Mesenteric fat pad (tissue), 1 donor: ENCODE results near the gene IRAK1. TPM values are rescaled to one million over a fixed set of nuclear protein-coding genes. Genes with fewer than 3 reads are reported as not detected.

Experiments
- DNase-seq: peaks from one replicate; pipeline ENCODE4 v3.0.0-alpha.2; 2020; ENCODE audit warnings: low spot score
- total RNA-seq: library from RNA; stranded (reverse); fragmentation: NEBNext Ultra II Directional; extraction: Animal tissue kit (Norgen Biotek cat#: 25700); gene quantifications from one replicate; pipeline ENCODE4 v1.2.1, GENCODE V29; 2021
- donor health status: DM: yes; HTN: yes; CAD: no.

Gene IRAK1
- total RNA-seq, 1 donor from 2014 or later: 167 TPM

DNA sequence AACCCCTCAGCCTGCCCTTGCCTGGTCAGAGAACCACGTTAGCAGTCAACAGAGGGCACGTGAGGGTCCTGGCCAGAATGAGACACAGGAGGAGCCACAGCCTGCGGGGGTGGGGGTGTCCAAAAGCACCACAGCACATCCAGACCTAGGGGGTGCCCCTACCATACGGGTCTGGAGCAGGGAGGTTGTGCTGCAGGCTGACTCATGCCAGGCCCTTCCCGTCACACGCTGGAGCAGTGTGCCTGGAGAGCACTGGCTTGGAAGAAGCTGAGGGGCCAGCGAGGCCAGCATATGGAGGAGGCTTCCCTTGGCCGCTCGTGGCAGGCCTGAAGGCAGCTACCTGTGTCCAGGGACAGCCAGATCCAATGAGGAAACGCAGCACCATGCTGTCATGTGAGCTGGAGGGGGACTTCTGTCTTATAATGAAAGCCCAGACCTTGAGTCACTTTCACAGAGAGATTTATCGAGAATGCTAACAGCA is 1.5 kb upstream of the IRAK1 start:
- no peak for DNase-seq

DNA sequence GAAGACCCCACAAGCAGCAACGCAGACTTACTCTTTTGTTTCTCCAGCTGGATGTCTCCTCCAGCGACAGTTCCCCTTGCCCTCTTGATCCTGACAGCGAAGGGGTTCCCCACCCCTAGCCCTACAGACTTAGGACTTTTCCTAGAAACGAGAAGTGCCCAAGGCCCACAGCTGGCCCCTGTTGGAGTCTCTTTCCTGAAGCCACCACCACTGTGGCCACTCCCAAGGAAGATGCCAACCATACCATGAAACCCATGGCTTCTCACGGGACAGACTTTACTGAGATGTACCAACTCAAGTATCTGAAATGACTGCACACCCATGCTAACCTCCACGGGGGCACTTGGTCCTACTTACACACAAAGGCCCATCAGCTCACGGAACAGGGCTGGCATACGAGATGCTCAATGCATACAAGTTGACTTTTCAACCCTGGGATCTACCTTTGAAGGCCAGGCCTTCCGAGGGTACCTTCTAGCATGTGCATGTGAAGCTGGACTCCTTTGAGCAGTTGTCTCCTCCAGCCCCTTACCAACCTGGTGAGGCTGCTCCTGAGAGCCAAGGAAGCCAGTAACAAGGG is 924 bp upstream of the IRAK1 start:
- DNase-seq: no peak

DNA sequence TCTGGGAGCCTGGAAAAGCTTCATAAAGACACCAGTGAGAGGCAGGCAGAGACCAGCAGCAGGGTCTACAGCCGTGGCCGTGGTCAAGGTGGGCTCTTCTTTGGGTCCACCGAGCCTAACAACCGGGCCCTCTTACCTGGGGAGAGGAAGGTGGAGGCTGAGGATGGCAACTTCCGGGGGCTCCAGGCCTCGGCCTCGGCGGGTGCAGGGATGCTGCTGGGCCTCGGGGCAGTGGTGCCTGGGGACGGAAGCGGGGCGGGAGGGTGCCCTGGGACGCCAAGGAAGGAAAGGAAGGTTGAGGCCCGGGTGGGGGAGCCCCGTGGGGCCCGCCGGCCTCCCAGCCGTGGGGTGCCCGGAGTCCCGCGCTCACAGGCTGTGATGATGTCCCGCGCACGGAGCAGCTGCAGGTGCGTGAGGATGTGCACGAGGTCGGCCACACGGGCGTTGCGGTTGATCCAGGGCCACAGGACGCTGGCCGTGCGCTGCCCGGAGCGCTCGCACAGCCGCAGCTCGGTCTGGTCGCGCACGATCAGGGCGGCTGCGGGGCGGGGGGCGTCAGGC is 561 bp downstream of the IRAK1 start:
- DNase-seq: no peak

DNA sequence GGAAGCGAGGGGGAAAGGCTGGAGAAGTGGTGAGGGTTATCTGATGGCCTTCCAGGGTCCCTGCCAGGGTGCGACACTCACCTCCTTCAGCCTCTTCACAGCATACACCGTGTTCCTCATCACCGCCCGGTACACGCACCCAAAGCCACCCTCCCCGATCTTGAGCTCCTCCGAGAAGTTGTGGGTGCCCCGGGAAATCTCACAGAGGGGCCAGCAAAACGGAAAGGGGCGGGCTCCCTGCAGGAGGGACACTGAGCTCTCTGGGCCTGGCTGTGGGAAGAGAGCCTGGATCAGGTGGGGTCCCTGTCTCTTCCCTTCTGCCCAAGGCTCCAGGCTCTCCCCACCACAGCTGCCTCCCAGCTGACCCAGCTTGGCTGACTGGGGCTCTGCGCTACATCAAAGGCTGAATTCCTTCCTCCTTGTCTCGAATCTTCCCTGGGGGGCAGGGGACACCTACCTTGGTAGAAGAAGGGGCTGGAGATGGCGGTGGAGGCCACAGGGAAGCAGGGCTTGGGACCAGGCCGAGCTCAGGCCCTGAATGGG is 1.1 kb downstream of the IRAK1 start:
- no peak for DNase-seq

DNA sequence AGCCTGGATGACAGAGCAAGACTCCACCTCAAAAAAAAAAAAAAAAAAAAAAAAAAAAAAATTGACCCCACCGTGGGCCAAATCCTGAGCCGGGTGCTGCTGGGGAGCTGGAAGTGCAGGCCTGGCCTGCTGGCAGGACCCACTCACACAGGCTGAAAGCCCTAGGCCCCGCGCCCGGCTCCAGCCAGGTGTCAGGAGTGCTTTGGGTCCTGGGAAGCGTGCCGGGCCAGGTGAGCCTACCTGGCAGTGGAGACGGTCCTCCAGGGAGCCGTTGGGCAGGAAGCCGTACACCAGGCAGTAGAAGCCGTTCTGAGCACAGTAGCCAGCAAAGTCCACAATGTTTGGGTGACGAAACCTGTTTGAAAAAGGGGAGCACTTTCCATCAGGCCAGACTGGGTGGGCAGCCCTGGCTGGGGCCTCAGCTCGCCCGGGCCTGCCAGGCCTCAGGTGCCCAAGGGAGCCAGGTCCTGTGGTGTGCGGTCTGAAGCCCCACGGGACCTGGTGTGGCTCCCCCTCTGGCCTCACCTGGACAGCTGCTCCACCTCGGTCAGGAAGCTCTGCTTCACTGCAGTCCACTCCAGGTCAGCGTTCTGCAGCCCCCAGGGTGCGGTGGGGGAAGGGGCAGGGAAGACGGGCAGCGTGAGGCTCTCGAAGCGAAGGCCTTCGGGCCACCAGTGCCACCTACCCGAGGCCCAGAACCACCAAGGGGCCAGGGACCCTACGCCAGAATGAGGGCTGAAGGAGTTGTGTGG is 1.8 kb downstream of the IRAK1 start:
- no peak for DNase-seq

DNA sequence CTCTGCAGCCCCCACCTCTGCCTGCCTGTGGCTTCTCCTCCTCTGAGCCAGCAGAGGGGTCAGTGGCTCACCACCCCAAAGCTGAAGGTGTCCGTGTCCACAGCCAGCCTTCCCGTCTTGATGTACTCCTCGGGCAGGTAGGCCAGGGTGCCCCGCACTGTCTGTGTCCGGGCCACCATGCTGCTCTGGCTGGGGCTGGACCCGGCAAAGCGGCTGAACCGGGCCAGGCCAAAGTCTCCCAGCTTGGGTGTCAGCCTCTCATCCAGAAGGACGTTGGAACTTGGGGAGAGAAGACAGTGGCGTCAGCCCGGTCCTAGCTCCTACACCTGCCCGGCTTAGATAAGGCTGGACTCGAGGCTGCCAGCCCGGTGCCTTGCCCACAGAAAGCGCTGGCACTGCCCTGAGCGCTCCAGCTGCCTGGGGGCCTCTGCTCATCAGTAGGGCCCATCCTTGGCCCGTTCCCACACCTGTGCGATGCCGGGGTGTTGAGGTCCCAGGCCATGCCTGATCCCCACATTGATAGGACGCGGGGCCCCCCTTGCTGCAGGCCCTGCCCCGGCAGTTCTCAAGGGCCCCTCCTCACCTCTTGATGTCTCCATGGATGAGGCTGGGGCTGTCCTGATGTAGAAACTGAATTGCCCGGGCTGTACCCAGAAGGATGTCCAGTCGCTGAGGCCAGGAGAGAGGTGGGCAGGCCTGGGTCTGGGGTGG is 3.2 kb downstream of the IRAK1 start:
- DNase-seq: no peak

DNA sequence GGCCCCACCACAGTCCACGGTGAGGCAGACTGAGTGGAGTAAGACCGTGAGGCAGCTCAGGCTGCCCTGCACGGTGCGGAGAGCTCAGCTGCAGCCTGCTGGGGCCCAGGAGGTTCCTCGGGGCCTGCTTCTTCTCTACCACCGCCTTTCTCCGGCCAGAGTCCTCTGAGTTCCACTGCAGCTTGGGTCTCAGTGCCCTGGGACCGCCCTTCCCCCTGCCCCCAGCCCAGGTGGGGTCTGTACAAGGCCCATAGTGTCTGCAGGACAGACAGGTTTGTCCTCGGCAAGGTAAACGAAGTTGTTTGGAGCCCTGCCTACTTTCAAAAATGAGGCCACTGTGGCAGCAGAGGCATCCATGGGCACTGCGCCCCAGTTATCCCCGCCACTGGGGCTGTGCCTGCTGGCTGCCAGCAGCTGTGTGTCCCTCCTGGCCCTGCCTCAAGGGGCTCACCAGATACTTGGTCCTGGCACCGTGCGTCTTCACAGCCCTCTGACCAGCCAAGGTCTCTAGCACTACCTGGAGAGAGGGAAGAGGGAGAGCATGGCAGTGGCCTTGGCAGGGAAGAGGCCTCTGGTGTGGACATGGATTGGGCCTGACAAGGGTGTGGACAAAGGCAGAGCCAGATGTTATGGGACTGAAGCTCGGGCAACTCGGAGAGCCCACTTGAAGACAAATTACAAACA is 4.0 kb downstream of the IRAK1 start:
- no peak for DNase-seq

DNA sequence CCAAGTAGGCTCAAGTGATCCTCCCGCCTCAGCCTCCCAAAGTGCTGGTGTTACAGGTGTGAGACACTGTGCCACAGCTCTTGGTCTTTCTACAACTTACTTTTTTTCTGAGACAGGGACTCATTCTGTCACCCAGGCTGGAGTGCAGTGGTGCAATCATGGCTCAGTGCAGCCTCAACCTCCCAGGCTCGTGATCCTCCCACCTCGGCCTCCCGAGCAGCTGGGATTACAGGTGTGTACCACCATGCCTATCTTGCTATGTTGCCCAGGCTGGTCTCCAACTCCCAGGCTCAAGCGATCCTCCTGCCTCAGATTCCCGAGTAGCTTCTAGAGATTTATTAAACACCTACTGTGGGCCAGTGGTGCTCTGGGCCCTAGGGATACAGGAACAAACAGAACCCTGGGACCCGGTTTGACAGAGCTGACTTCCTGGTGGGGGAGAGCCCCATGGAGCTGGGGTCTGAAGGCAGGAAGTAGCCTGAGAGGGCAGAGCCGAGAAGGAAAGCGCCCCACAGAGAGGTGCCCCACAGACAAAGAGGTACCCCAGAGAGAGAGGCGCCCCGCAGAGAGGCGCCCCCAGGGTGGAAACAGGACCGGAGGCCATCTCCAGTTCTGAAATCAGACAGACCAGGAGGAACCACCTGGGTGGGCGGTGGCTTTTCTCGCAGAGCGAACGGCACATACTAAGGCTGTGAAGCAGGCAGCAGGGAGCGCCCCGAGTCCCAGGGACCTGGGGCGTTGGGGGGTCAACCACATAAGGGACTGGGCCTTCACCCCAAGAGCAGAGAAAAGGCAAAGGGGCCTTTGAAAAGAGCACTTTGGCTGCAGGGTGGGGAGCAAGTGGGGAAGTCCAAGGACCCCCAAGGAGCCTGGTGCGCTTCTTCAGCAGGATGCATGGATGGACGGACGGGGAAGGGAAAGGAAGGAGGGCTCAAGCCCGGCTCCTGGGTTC is 5.0 kb downstream of the IRAK1 start:
- no peak for DNase-seq

DNA sequence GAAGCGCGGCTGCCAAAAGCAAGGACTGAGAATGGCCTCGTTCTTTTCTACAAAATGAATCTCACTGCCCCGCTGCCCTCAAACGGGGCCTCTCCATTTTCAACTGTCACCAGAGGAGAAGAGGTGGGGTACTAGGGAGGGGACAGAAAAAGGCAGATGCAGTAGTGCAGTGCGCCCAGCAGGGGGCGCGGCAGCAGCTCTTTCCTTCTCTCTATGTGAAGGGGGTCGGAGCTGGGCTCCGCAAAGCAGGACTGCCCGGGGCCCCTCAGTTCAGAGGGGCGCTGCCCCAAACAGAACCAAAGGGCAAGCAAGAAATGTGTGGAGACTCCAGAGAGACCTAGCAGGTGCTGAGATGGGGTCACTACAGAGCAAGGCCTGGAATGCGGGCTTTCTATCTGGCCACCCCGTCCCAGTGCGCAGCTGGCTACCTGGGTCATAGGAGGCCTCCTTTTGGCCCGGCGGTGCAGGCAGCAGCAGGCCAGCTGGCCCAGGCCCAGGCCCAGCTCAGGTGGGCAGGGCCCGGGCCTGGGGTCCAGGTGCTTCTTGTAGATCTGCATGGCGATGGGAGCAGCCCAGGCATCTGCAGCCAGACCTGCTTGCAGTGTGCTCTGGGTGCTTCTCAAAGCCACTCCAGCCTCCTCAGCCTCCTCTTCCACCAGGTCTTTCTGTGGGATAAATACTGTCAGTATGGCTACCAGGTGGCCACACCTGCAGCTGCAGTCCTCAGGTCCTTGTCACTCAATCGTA is 5.9 kb downstream of the IRAK1 start:
- no peak for DNase-seq

DNA sequence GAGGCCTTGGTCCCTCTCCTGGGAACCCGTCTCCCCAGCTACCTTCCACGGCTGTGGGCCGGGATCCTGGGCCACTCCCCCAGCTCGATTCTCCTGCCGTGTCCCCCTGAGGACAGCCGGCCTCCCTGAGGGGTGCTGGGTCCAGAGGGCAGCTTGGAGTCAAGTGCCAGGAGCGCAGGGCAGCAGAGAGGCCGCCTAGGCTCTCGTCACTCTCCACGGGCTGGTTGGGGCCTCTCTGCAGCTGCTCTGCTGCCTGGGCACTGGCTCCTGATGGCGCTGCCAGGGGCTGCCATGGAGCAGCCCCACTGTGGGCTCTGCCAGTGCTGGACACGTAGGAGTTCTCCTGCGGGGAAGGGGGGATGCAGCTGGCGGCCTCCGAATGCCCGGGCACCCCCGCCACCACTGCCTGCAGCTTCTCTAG is 6.7 kb downstream of the IRAK1 start:
- DNase-seq: no peak

DNA sequence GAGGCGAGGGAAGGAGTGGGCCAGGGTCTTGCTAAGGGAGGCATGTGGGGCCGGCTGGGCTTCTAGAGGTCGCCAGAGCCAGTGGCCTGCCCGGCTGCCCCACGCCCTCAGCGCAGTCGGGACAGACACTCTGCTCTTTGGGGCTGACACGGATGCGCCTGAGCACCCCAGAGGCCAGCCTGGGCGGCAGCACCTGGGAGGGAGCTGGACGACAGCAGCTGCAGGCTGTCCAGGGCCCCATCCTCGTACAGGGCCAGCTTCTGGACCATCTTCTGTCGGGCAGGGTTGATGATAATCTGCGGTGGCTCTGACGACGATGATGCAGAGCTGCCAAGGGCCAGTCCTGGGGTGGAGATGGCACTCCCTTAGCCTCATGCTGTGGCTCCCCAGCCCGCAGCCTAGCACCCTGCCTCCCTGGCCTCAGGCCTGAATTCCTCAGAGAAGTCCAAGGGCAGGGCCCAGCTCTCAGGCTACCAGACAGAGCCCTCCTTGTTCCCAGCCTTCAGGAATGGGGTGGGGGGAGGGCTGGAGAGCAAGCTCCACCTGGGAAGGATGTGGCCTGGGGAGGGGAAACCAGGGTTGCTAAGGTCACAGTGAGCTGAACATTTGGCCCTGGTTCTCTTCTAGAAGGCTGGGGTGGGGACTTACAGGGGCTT is 7.2 kb downstream of the IRAK1 start:
- DNase-seq: no peak

DNA sequence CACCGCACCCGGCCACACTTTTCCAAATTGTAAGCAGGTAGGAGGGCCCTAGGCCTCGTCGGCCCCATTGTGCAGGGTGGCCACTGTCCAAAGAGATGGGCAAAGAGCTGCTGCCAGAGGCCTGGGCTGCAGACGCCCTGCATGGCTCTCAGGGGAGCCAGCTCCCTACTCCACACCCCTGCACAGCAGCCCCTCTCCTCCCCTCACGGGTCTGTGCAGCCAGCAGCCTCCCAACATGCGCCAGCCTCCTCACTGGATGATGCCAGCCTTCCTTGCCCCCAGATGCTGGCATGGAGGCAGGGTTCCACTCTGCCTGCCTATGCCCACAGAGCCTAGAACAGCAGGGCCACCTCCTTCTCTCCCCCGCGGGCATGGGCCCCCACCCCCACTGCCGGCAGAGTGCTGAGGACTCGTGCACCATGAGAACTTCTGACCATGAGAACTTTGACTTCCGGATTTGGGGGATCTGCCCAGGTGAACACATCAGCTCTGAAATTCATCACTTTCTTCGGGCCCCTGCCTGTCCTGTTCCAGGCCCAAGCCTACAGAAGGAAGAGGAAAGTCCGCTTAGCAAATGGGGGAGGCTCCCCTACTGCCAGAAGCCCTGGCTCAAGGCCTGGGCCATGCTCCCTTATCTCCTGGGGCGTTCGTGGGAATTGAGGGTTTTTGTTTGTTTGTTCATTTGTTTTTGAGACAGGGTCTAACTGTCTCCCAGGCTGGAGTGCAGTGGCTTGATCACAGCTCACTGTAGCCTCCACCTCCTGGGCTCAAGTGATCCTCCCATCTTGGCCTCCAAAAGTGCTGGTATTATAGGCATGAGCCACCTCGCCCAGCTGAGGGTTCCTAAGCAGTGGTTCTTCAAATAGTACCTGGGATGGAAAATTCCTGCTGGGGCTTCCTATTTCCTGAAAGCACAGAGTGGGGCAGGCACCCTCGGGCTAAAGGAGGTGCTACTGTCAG is 8.0 kb downstream of the IRAK1 start:
- no peak for DNase-seq

DNA sequence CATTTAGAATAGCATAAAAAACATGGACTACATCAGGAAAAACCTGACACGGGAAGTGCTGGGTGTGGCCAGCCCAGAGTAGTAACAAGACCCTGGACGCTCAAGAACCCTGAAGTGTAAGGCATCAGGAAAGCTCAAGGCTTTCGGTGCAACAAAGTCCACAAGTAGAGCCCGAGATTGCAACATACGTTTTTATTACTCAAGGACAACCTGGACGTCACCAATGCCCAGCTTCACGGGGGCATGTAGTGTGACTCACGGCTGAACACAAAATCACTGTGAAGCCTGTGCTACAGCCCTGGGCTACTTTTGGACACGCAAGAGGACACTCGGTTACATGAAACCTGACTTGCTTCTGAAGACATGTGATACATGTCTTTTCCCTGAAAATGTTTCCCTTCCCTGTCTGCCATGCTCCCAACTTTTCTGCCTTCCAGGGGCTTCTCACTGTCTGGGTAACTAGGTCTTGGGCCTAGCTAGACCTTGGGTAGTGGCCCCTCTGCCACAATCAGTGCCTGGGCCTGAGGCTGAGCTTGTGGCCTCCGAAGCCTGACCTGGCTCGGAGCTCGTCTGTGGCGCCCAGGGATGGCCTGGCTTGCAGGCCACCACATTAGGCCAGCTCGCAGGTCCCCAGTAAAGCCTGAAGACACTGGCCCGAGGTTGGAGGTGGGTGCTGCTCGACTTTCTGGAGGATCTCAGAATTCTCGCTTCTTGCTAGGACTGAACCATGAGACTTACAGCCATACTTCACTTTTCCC is 9.2 kb downstream of the IRAK1 start:
- DNase-seq: no peak

DNA sequence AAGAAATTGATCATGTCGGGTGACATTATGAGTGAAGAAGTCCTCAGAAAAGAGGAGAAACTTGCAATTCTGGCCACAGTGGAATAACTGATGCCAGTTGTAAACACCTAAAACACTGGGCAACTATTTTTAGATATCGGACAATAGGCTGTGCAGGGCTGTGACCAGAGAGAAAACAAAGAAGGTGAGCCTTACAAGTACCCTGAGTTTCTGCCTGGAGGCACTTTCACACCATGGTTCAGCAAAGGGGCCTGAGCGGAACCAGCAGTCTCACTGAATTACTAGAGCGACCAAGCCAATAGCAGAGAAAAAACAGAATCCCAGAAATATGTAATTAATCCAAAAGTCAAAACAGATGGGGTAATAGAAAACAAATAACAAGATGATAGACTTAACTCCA is 11.2 kb downstream of the IRAK1 start:
- DNase-seq: no peak

DNA sequence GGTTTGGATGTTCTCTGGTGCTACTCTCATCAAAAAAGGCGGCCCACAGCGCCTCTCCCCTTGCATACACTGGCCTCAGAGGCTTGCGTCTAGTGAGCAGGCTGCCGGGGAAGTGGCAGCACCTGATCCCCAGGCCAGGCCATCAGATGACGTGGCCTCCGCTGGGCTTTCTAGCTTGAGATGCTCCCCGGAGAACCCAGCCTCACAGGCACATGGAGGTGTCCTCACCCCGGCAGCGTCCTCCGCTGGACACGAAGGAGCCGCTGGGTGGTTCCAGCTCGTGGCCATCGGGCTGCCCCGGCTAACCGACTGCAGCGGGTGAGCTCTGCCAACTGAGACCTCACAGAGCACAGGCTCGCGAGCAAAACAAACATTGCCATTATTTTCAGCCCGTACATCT is 12.8 kb downstream of the IRAK1 start:
- no peak for DNase-seq

DNA sequence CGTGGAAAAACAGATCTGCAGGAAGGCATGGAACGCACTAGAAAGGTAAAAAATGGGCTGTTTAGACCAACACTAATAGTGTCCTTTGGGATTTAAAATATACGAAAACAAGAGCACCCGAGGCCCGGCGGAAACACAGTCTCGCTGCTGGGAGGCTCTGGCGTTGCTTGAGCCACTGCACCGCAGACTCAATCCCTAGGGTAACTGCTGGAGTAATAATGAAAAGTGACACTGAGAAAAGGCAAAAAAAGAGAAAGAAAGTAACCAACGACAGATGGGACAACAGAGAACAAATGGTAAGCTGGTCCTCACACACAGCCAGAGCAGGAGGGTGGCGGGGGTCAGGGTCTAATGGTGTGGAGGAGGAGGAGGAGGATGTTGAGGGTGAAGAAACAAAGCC is 15.4 kb downstream of the IRAK1 start:
- no peak for DNase-seq

DNA sequence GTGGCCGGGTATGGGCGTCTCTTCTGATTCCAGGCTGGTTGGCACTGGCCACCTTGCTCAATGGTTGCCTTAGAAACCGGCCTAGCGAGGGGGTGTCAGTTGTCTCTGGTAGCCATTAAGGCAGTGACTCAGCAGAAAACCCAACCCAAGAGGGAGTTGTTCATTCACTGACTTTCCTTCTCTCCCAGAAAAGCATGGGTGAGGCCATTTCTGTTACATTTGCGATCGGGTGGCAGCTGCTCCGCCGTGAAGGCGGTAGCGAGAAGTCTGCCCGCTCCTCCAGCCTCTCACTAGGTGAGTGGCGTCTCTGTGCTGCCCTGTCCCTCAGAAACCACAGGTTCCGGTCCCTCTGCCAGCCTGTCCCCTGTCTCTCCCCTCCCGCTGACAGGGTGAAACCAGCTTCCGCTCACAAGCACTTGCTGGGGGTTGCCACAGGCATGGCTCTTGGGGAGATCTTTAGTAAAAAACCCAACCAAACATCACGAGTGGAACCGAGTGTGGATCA is 17.4 kb downstream of the IRAK1 start:
- no peak for DNase-seq
